Kidney tubule cell (primary cell): ENCODE results near the gene DMKN.

Source experiments
- DNase-seq: peaks from one replicate; pipeline ENCODE4 v3.0.0-alpha.2; 2018; ENCODE audit warnings: low spot score

DMKN gene

GRCh38 chr19:35525873-35526272 is 12.4 kb upstream of the DMKN start:
- DNase-seq, result no peak

DNA sequence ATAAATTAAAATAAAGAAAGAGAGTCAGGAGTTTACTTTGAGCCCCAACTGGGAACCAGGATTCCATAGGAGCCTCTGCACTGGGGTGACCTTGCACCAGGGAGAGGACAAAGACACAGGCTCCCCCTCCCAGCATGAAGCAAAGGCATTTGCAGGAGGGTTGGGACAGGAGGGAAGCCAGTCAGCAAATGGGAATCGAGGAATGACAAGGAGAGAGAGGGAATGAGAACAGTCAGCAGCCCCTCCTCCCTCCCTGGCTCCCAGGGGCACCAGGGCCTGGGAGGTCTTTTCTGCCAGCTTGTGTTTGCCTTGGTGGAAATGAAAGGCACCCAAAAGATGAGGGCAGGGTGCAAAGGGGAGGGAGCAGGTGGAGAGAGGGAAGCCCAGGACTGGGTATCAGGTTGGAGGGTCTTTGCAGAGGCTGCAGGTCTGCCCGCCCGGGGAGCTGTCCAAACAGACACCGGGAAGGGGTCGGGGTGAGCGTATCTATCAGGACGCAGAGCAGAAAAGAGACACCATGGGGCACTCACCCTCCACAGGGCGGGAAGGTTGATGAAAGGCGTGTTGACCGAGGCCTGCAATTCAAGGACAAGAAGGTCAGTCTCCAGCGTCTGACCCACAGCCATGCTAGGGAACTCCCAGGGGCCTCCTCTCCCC is 10.9 kb upstream of the DMKN start:
- no peak for DNase-seq

GRCh38 chr19:35522745-35523327 is 9.4 kb upstream of the DMKN start:
- no peak for DNase-seq

DNA sequence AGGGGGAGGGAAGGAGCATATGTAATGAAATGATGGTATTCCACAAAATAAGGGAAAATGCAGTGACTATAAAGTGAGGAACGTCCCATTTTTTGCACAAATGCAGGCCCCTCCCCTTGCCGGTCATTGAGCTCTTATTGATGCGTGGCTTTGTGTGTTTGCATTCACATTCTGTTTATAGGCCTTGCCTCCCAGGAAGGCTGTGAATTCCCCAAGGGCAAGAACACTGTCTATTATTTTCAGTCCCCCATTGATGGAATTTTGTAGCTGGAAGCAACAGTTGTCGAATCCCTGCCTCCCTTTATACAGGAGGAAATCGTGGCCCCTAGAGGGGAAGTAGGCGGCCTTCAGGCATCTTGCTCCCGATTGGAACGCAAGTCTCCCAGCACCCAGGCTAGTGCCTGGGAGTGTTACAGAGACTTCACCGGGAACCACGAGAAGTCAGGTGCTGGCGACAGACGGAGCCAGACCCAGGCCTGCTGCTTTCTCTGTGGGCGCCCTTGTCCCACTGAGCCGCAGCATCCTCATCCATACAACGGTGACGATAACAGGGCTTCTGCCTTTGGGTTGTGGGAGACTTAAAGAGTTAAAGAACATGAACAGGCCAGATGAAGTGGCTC is 7.8 kb upstream of the DMKN start:
- DNase-seq, result no peak

DNA sequence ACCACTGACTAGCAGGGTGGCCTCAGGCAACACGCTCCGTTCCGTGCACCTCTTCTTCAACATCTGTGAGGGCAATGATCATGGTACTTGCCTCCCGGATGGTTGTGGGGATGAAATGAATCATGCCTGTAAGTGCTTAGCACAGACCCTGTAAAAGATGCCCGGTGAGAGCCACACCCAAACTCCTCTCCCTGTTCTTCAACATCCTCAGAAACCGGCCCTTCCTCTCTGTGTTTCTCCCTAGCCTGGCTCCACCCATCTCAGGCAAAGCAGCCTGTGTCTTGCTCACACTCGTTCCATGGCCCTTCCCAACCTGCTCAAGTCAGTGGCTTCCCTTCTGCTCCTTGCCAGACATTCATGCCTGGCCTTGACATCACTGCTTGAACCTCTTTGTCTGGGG is 5.8 kb upstream of the DMKN start:
- no peak for DNase-seq

- DNase-seq, result peak; percentile 87
Observed at GRCh38 chr19:35518313-35518712, 4.9 kb upstream of the DMKN start.

GRCh38 chr19:35517342-35517741 is 3.9 kb upstream of the DMKN start:
- DNase-seq, result no peak

- no peak for DNase-seq
Observed at GRCh38 chr19:35516310-35516709, 2.9 kb upstream of the DMKN start.

- peak; percentile 20 for DNase-seq
Observed at GRCh38 chr19:35514282-35514809, 897 bp upstream of the DMKN start.

DNA sequence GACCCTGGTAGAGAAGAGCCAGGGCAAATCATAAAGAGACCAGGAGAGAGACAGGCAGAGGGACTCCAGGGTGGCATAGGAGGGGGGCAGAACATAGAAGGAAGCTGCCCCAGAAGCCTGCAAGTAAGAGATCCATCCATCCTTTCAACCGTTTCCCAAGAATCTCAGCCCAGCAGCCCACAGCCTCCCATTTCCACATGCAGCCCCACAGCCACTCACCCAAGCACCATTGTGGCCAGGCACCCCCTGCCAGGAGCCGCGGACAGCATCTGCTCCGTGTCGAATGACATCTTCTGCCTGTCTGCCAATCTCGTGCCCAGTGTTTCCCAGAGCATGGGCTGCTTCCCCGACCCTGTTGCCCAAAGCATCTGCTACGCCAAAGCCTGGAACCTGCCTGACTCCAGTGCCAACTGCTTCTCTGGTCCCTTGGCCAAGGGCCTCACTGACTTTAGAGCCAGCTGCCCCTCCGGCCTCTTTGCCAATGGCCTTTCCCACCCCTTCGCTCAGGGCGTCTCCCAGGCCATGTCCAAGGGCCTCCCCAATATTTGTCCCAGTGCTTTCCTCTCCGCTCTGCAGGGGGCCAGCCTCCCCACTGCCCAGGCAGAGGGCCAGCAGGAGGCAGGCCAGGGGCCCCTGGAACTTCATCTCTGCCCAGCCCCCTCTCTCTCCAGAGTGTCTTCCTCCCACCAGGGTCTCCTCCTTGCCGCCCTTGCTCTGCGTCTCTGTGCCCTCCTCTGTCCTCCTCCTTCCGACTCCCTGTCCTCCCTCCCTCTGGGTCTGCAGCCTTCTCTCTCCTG is 420 bp downstream of the DMKN start:
- DNase-seq, result no peak

DNA sequence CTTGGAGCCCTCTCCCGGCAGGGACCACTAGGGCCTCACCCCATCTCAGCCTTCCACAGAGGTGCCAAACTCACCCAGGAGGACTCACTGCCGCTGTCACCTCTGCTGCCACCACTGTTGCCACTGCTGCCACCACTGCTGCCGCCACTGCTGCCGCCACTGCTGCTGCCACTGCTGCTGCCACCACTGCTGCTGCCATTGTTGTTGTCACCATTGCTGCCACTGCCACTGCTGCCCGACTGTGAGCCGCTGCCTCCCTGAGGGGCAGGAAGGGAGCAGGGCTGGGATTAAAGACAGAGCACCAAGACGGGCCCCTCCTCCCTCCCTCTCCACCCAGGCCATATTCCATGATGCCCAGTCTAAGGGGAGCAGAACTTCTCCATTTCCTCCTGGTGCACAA is 2.1 kb downstream of the DMKN start:
- no peak for DNase-seq

DNA sequence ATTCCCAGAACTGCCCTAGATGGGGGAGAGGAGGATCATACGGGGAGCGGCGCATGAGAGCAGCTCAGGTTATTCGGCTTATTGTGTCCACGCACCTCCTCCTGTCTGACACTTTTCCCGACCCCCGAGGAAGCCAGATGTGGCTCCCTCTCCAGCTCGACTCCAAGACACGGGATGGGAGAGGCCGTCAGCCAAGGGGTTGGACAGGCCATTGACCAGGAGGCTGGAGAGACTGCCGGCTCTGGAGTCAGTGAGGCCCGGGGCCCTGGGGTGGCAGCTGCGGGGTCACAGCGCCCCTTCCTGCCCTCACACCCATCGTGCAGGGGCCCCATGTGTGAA is 2.9 kb downstream of the DMKN start:
- DNase-seq, result no peak

GRCh38 chr19:35509861-35510625 is 3.4 kb downstream of the DMKN start:
- peak; percentile 90 for DNase-seq

DNA sequence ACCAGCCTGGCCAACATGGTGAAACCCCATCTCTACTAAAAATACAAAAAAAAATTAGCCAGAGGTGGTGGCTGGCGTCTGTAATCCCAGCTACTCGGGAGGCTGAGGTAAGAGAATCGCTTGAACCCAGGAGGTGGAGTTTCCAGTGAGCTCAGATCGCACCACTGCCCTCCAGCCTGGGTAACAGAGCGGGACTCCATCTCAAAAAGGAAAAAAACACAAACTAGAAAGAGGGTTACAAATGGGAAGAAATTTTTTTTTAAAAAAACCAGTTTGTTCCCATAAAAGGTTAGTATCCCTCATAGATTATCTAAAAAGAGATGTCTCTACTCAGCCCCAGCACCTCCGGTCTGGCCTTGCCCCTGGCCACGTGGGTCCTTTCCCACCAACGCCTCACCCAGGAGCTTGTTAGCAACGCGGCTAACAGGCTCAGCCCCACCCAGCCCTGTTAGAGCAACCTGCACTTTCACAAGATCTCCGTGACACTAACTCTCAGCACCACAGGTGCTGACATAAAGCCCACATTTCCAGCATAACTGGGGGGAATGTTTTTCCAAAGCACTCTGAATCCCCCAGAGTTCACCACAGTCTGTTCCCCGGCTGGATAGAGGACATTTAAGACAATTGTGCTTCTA is 4.3 kb downstream of the DMKN start:
- DNase-seq, result peak; percentile 83

DNA sequence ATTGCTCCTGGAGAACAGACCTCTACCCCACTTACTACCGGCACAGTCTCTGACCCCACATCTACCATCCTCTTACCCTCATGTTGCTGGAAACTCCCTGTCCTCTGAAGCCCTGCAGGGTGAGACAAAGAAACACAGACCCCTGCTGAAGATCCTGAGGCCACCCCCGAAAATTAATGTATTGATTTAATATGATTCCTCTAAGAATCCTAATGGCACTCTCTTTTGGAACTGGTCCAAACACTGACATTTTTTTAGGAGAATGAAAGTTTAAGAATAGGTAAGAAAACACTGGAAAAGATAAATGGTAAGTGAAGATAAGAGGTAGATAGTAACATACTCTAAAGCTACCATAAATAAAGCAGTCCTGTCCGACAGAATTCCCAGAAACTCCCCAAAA is 5.3 kb downstream of the DMKN start:
- DNase-seq, result no peak

DNA sequence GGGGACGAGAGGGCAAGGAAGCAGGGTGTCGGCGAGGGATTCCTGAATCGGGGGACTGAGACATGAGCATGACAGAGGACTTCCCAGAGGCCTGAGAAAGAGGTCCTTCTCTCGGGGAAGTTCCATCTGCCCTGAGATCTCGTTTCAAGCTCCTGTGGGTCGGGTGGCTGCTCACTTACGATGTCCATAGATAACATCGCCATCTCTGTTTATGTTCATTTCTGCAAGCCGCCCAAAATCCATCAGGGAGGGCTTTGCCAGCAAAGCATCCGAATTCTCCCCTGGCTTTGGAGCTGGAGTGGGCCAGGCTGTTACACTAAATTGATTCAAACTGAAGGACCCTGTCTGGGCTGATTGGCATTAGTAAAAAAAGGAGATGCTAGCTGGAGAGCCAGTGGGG is 5.9 kb downstream of the DMKN start:
- DNase-seq, result no peak

- no peak for DNase-seq
Observed at GRCh38 chr19:35506011-35506410, 7.4 kb downstream of the DMKN start.

DNA sequence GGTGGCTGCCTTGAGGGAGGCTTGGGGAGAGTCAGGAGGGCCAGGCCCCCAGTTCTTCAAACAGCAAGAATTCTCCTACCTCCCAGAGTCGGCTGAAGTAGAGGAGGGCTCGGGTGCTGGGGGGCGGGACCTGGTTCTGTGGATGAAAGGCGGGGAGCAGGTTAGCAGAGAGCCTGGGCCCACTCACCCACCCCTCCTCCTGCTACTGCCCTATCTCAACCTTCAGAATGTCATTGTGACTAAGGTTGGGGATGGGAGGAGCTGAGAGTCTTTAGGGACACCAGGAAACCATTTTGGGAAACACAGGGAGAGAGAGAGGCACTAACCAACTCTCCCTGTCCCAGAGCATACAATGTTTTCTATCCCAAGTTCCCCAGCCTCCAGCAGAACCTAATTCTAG is 10.7 kb downstream of the DMKN start:
- no peak for DNase-seq

GRCh38 chr19:35501684-35502083 is 11.8 kb downstream of the DMKN start:
- no peak for DNase-seq

GRCh38 chr19:35500611-35501010 is 12.8 kb downstream of the DMKN start:
- DNase-seq, result no peak

GRCh38 chr19:35498984-35499527 is 14.4 kb downstream of the DMKN start:
- no peak for DNase-seq
